Lower leg skin (tissue), 4 donors: ENCODE results near the gene PFDN1. TPM values are rescaled to one million over a fixed set of nuclear protein-coding genes. Genes with fewer than 3 reads are reported as not detected.

ENCODE experiments used
- DNase-seq, 2 donors: peaks; one replicate each; pipeline ENCODE4 v3.0.0-alpha.2; 2019; ENCODE audit warnings: low spot score in 2 of 2
- H3K4me3 ChIP-seq: fragments of 200-600 bp; sonication (generic); 2 replicates; pipeline ENCODE4 v1.5.1; 2017; ENCODE audit warnings: mild to moderate bottlenecking, low read depth; ENCODE audit not compliant: poor library complexity, severe bottlenecking
- POLR2A ChIP-seq, 2 donors: fragments of 450-650 bp; IDR thresholded peaks; one replicate each; pipeline ENCODE4 v1.6.1; 2016 to 2017; ENCODE audit warnings: antibody characterized with exemption in 2 of 2, mild to moderate bottlenecking in 1 of 2, moderate library complexity in 1 of 2
- WGBS, 2 donors: methylation state at CpG; one replicate each; pipeline ENCODE4 v1.1.5; 2018; 5-methylcytosine and 5-hydroxymethylcytosine counted together
- intact Hi-C: fragments of 100-400 bp; cut with DNase I; formaldehyde crosslinking; loops from one replicate; pipeline ENCODE4 v1.15.0; 2023; ENCODE audit warnings: low total_unique reads
- total RNA-seq, 4 donors: library from RNA; depleted of rRNA; stranded (reverse); fragments of >200 nt; gene quantifications; one replicate each; pipeline ENCODE4 v1.1.0, GENCODE V29; 2016
- TF ChIP-seq, protein P1 (sequence below), 3 donors: fragments of 450-650 bp; IDR thresholded peaks; one replicate each; pipeline ENCODE4 v1.5.1; 2016; ENCODE audit warnings: antibody characterized with exemption in 3 of 3, mild to moderate bottlenecking in 3 of 3, moderate library complexity in 2 of 3

PFDN1 gene, protein sequence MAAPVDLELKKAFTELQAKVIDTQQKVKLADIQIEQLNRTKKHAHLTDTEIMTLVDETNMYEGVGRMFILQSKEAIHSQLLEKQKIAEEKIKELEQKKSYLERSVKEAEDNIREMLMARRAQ
- total RNA-seq, result 10 to 100 TPM; 43.3 to 78.6 (median 59.7) TPM

DNA sequence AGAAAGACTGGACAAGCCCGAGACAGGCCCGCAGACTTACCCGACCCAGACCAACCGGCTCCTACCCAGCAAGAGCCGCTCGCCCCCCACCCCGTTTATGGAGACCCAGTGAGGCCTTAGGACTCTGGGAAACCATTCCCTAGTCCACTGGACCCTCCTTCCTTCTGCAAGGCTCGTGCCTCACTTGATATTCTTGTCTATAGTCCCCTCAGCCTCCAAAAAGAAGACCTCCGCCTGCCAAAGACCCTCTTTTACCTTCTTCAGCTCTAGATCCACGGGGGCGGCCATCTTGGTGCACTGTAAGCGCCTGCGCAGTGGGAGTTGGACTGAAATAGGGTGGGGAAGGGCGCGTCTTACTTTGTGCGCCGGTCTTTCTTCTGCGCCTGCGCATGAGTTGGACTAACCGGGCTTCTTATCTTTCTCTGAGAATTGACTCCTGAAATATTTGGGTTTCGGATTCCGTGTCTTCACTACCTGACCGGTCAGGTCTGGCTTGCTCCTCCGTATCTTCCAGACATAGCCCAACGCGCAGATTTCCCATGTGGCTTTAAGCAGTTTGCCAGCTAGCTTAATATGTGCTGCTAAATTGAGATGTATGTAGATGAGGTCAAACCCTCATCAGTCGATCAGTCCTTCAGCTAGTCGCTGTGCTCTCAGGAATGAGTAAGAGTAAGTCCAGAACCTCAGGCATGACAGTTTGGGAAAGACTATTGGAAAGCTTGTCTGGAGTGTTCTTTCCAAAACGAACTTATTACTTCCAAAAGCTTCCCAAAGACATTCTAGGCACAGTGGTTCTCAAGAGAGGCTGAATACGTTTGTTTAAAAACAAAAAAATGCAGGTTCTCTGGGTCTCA, at the start of gene PFDN1:
PFDN1 (minus strand) TSS at position 316 of the 854 bp plus-strand sequence; CDS start at position 288, 28 bp downstream.
- peak; percentile 91 to 98 for DNase-seq
- 1% methylated on average over 30 of the region's 30 CpGs for whole genome bisulfite sequencing, 2 donors
- TF ChIP-seq, protein P1, sequence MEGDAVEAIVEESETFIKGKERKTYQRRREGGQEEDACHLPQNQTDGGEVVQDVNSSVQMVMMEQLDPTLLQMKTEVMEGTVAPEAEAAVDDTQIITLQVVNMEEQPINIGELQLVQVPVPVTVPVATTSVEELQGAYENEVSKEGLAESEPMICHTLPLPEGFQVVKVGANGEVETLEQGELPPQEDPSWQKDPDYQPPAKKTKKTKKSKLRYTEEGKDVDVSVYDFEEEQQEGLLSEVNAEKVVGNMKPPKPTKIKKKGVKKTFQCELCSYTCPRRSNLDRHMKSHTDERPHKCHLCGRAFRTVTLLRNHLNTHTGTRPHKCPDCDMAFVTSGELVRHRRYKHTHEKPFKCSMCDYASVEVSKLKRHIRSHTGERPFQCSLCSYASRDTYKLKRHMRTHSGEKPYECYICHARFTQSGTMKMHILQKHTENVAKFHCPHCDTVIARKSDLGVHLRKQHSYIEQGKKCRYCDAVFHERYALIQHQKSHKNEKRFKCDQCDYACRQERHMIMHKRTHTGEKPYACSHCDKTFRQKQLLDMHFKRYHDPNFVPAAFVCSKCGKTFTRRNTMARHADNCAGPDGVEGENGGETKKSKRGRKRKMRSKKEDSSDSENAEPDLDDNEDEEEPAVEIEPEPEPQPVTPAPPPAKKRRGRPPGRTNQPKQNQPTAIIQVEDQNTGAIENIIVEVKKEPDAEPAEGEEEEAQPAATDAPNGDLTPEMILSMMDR (IDR thresholded peaks at IDR 0.05), result no peak
- TF ChIP-seq POLR2A (IDR thresholded peaks at IDR 0.05), result no peak
- peak within 1 kb of the TSS; percentile 65 for H3K4me3 ChIP-seq
- intact Hi-C loops, result no loop called here

DNA sequence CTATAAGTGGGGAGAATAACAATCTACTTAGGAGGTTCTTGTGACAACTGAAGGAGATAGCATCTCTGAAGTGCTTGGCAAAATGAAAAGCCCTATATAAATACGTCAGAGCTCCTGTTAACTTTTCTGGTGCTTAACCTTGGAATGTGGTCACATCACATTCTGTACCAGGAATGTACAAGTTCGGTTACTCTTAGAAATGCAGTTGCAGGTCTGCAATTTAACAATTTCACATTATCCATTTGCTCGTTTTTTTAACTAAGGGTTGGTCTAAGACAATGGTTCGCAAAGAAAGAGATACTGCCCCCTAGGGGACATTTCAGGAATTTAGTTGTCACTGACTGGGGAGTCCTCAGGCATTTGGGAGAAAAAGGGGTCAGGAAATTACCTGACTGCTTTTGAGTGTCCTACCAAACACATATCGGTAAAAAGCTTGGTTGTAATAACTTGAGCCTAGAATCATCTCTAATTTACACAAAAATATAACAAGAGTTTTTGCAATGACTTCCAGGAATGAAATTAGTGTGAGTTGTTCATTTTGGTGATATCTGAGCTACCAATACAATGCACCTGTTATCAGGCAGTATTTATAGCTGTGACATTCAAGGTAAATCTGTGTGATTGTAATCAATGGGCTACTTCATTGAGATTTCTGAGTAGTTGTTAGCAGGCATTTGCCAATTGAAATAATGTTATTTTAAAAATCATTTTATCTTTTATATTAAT, 48.9 kb upstream of the PFDN1 start:
- peak in 1 of 2 donors; percentile 67 for DNase-seq
- H3K4me3 ChIP-seq, result no peak overlapping the region
- TF ChIP-seq, protein P1 (IDR thresholded peaks at IDR 0.05), result peak in 1 of 3 donors; percentile 69
- no peak for TF ChIP-seq POLR2A (IDR thresholded peaks at IDR 0.05)
- intact Hi-C loops, result loop anchor here (5.0 kb wide), 1 partner anchor 109 kb away; no protein-coding TSS in a partner anchor
- whole genome bisulfite sequencing, 2 donors, result 3% methylated on average over 5 of the region's 5 CpGs

DNA sequence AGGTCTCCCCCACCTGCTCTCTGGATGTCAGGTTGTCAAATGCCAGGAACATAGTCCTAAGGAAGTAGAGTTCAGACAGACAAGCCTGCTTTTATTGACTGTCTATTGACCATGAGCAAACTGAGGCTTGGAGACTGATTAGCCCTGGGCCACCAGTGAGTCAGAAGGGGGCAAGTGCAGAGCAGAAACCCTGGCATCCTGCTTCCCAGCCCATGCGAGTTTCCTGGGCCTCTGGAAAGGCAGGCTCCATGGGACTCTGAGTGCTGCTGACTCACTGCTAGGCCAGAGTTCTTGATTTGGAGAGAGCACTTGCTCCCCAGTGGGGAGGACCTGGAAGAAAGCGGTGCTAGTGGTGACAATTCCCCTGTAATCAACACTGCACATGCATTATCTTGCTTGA, 46.3 kb upstream of the PFDN1 start:
- no peak for TF ChIP-seq POLR2A (IDR thresholded peaks at IDR 0.05)
- TF ChIP-seq, protein P1 (IDR thresholded peaks at IDR 0.05), result no peak
- H3K4me3 ChIP-seq, result no peak overlapping the region
- DNase-seq, result no peak
- 82 to 85% methylated on average over 2 of the region's 2 CpGs for WGBS, 2 donors
- intact Hi-C loops, result no loop called here

DNA sequence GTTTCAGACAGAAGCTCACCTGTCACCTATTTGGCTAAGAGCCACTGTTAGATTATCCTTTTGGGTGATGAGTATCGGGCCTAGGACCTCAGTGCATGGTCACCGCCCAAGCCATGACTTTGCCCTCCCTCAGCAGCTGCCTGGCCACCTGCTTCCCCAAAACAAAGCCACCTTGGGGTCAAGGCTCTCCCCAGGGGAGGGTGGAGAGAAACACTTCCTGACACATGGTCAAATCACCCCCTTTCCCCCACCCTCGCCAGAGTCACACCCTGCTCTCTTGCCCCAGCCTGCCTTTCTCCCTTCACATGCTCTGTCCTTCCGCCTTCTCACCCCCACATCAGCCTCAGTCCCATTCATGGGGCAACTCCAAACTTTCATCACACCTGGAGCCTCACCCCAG, 45.2 kb upstream of the PFDN1 start:
- H3K4me3 ChIP-seq, result no peak overlapping the region
- no peak for DNase-seq
- WGBS, 2 donors, result 41 to 50% methylated on average over 4 of the region's 4 CpGs
- intact Hi-C loops, result no loop called here
- no peak for TF ChIP-seq POLR2A (IDR thresholded peaks at IDR 0.05)
- TF ChIP-seq, protein P1 (IDR thresholded peaks at IDR 0.05), result no peak

DNA sequence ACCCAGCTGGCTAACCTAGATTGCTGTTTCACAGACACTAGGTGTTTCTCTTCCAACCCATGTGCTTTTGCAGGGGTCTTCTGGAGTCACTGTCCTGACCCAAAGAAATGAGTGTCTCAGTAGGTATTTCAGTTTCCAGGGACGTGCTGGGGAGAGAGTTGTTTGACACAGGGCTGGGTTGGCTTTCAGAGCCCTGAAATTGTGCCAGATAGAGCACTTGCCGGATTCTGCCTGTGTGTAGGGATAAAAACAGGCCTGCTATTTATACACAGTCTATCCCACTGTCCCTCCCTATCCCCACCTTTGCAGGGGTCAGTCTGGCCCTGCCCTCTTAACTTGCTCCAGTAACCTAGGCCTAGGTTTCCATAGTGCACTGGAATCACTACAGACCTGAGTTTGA, 44.5 kb upstream of the PFDN1 start:
- intact Hi-C loops, result no loop called here
- H3K4me3 ChIP-seq, result no peak overlapping the region
- WGBS, 2 donors, result 5 to 16% methylated on average over 2 of the region's 2 CpGs

More for the DNA sequence above, 44.5 kb upstream of the PFDN1 start:
- no peak for DNase-seq
- TF ChIP-seq POLR2A (IDR thresholded peaks at IDR 0.05), result no peak
- TF ChIP-seq, protein P1 (IDR thresholded peaks at IDR 0.05), result no peak
